Epithelial cell of proximal tubule (primary cell): ENCODE data around the gene MCF2L. TPM values are rescaled to one million over a fixed set of nuclear protein-coding genes. Genes with fewer than 3 reads are reported as not detected.

Source experiments
- DNase-seq: peaks from one replicate; pipeline ENCODE4 v3.0.0-alpha.2; 2011; ENCODE audit warnings: low read depth
- H3K4me3 ChIP-seq: 2 replicates; pipeline ENCODE4 v1.5.1; 2011; ENCODE audit warnings: low read depth, mild to moderate bottlenecking, low read length
- CTCF ChIP-seq: conservative IDR thresholded peaks from 2 replicates; pipeline ENCODE4 v1.5.1; 2012; ENCODE audit warnings: low read depth, mild to moderate bottlenecking, low read length
- total RNA-seq: library from RNA; depleted of rRNA; stranded (reverse); fragments of >200 nt; gene quantifications from 2 replicates; pipeline ENCODE4 v1.2.3, GENCODE V29; 2015

Gene MCF2L
- total RNA-seq, 1 donor from 2014 or later, result 10.8 TPM

- peak overlapping the region; percentile 50 for H3K4me3 ChIP-seq
- no peak for DNase-seq
- TF ChIP-seq CTCF, result no peak
These were observed 25.5 kb upstream of the MCF2L start for GRCh38 chr13:112943309-112944125.

DNA sequence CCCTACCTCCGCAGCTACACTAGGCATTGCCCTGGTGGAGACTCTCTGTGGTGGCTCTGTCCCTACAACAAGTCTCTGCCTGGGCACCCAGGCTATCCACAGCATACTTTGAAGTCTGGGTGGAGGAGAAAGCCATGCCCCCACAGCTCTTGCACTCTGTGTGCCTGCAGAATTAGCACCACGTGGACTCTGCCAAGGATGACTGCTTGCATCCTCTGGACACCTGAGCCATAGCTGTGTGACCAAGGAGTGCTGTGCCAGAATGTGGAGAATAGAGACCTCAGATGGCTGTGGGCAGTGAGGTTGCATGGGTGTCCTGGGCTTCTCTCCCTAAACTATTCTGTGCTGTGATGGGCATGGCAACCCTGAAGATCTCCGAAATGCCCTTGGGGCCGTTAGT lies 21.2 kb upstream of the MCF2L start:
- DNase-seq, result no peak
- no peak for TF ChIP-seq CTCF
- H3K4me3 ChIP-seq, result no peak overlapping the region

GRCh38 chr13:112951674-112952371 lies 17.2 kb upstream of the MCF2L start:
- no peak for TF ChIP-seq CTCF
- DNase-seq, result no peak
- H3K4me3 ChIP-seq, result no peak overlapping the region

GRCh38 chr13:112952759-112953551 lies 16.1 kb upstream of the MCF2L start:
- no peak for DNase-seq
- no peak for TF ChIP-seq CTCF
- no peak overlapping the region for H3K4me3 ChIP-seq

DNA sequence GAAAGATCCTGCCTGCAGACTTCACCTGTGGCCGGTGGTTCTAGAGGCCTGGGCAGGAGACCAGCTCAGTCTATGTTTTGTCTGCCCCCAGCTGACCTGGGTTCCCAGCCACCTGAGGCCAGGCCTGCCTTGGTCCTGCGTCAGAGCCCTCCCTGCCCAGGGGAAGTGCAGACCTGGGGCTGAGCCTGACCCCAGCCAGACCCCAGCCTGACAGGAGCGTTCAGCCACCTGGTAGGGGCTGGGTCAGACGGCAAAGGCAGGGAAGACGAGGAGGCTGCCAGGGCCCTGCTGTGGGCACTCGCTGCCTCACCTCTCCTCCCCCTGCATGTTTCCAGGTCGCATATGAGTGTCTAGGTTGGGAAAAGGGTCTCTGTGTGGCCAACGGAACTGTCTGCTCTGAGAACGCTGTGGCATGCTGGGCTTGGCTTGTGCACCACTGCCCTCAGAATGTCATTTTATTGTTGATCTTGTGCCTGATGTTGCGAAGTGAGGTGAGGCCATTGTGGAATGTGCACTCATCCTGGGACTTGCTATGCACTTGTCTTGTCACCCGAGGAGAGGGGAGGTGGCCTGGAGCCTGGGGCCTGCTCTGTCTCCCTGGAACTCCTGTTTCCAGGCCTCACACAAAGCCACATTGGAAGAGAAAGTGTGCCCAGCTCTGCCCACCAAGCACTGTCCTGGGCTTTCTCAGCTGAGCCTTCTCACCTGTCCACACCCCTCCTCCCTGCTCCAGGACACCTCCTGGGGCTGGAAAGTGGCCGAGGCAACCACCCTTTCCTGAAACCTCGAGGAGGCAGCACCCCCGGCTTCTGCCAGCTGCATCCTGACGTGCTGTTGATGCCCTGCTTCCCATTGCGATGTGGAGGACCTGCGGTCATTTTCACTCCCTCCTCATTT lies 15.2 kb upstream of the MCF2L start:
- no peak for DNase-seq
- no peak for TF ChIP-seq CTCF

More for the DNA sequence above, 15.2 kb upstream of the MCF2L start:
- H3K4me3 ChIP-seq, result no peak overlapping the region
